A172 (cell line): ENCODE measurements around the gene NTRK3. TPM values are rescaled to one million over a fixed set of nuclear protein-coding genes. Genes with fewer than 3 reads are reported as not detected.
"Not testable (repeated sequence)": the region's sequence is repeated elsewhere in the genome, so short reads cannot be mapped to it uniquely, and the experiment has no call there.

ENCODE experiments used
- DNase-seq: peaks from one replicate; pipeline ENCODE4 v3.0.0-alpha.2; 2015; ENCODE audit warnings: low spot score
- total RNA-seq: library from RNA; depleted of rRNA; stranded (reverse); fragments of >200 nt; shearing (Covaris generic); gene quantifications from 2 replicates; pipeline ENCODE4 v1.2.3, GENCODE V29; 2014

NTRK3 gene
- total RNA-seq, 1 experiment from 2014 or later, result not detected

- DNase-seq, result no peak
Observed at GRCh38 chr15:88075102-88075501, 181.4 kb downstream of the NTRK3 start.

GRCh38 chr15:88074386-88074785, 182.2 kb downstream of the NTRK3 start:
- DNase-seq, result no peak

GRCh38 chr15:88073391-88073691, 183.2 kb downstream of the NTRK3 start:
- no peak for DNase-seq

GRCh38 chr15:88072598-88073390, 183.7 kb downstream of the NTRK3 start:
- no peak for DNase-seq

GRCh38 chr15:88072133-88072532, 184.4 kb downstream of the NTRK3 start:
- not testable (repeated sequence) for DNase-seq

- no peak for DNase-seq
Observed at GRCh38 chr15:88071141-88071540, 185.4 kb downstream of the NTRK3 start.

- no peak for DNase-seq
Observed at GRCh38 chr15:88069561-88069960, 187.0 kb downstream of the NTRK3 start.

GRCh38 chr15:88067331-88067685, 189.2 kb downstream of the NTRK3 start:
- DNase-seq, result no peak

- no peak for DNase-seq
Observed at GRCh38 chr15:88066636-88067330, 189.8 kb downstream of the NTRK3 start.

GRCh38 chr15:88061452-88061851, 195.1 kb downstream of the NTRK3 start:
- no peak for DNase-seq

- no peak for DNase-seq
Observed at GRCh38 chr15:88060383-88060782, 196.2 kb downstream of the NTRK3 start.

GRCh38 chr15:88057836-88058235, 198.7 kb downstream of the NTRK3 start:
- no peak for DNase-seq

GRCh38 chr15:88049506-88049905, 207.0 kb downstream of the NTRK3 start:
- DNase-seq, result no peak

- DNase-seq, result no peak
Observed at GRCh38 chr15:88048755-88049154, 207.8 kb downstream of the NTRK3 start.

GRCh38 chr15:88048237-88048636, 208.3 kb downstream of the NTRK3 start:
- DNase-seq, result no peak

- DNase-seq, result no peak
Observed at GRCh38 chr15:88046576-88047129, 209.9 kb downstream of the NTRK3 start.

GRCh38 chr15:88043396-88043795, 213.1 kb downstream of the NTRK3 start:
- no peak for DNase-seq

- no peak for DNase-seq
Observed at GRCh38 chr15:88042047-88042446, 214.5 kb downstream of the NTRK3 start.

- no peak for DNase-seq
Observed at GRCh38 chr15:88040516-88040915, 216.0 kb downstream of the NTRK3 start.

- no peak for DNase-seq
Observed at GRCh38 chr15:88038261-88038660, 218.3 kb downstream of the NTRK3 start.

GRCh38 chr15:88036154-88036839, 220.2 kb downstream of the NTRK3 start:
- no peak for DNase-seq

- DNase-seq, result no peak
Observed at GRCh38 chr15:88035381-88035780, 221.2 kb downstream of the NTRK3 start.

- not testable (repeated sequence) for DNase-seq
Observed at GRCh38 chr15:88033421-88033820, 223.1 kb downstream of the NTRK3 start.
